ENCODE measurements around the gene NR1H4.
"Not testable (repeated sequence)": the region's sequence is repeated elsewhere in the genome, so short reads cannot be mapped to it uniquely, and the experiment has no call there.

Gene NR1H4

DNA sequence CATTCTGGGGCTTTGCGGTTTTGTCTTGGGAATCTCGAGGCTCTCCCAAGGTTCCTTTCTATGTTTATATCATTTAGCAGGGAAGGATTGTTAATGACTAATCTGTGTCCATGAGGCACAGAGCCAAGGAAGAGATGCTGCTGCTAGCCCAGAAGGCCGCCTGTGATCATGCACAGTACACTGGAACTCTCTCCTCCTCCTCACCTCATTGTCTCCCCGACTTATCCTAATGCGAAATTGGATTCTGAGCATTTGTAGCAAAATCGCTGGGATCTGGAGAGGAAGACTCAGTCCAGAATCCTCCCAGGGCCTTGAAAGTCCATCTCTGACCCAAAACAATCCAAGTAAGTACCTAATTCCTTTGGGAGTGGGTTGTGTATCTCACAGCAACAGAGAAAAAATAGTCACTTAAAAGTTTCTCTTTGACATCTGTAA is at the start of gene NR1H4:
Gene NR1H4, plus strand, starts transcription at position 151 of the 435 bp plus-strand sequence. CDS start 19,458 bp downstream, outside the sequence.
- no peak for DNase-seq

- no peak for DNase-seq
Measured at GRCh38 chr12:100426145-100426544, 47.5 kb upstream of the NR1H4 start.

- DNase-seq = no peak
Measured at GRCh38 chr12:100427078-100427477, 46.6 kb upstream of the NR1H4 start.

- DNase-seq = not testable (repeated sequence)
Measured at GRCh38 chr12:100430251-100430650, 43.4 kb upstream of the NR1H4 start.

- DNase-seq = no peak
Measured at GRCh38 chr12:100433701-100434100, 40.0 kb upstream of the NR1H4 start.

DNA sequence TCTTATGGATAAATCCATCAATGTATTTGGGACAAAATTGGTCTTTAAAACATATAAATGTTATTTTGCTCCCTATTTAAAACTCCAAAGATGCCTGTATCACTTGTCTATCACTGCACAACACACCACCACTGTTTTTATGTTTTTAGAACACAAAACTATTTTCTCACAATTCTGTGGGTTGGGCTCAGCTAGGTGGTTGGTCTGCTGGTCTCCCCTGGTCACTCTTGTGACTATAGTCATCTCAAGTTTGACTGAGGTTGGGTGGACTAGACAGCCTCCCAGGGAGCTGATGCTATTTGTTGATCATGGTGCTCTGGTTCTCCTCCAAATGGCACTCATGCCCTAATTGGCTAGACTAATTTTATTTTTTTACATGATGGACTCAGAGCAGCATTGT is 39.5 kb upstream of the NR1H4 start:
- DNase-seq = no peak

- DNase-seq = no peak
Measured at GRCh38 chr12:100435957-100436356, 37.7 kb upstream of the NR1H4 start.

GRCh38 chr12:100437038-100437841 is 36.4 kb upstream of the NR1H4 start:
- no peak for DNase-seq

GRCh38 chr12:100439797-100440196 is 33.9 kb upstream of the NR1H4 start:
- no peak for DNase-seq

GRCh38 chr12:100442403-100442802 is 31.3 kb upstream of the NR1H4 start:
- no peak for DNase-seq

- no peak for DNase-seq
Measured at GRCh38 chr12:100443434-100443833, 30.2 kb upstream of the NR1H4 start.

DNA sequence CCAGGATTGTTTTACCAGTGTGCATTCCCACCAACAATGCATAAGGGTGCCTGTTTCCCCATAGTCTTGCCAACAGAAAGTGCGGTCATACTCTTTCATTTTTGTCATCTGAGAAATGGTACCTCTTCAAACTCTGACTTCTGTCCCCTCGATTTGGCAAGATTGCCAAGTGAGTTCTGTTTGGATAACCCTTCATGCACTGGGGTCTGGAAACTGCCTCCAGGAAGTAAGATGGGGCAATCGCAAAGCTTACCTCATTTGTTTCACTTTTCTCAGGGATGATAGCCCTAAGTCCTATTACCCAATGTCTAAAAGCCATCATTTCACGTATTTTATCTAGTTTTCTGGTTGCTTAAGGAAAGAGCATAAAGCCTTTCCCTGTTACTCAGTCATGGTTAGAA is 28.6 kb upstream of the NR1H4 start:
- no peak for DNase-seq

GRCh38 chr12:100447381-100447780 is 26.3 kb upstream of the NR1H4 start:
- no peak for DNase-seq

- no peak for DNase-seq
Measured at GRCh38 chr12:100448656-100449055, 25.0 kb upstream of the NR1H4 start.

DNA sequence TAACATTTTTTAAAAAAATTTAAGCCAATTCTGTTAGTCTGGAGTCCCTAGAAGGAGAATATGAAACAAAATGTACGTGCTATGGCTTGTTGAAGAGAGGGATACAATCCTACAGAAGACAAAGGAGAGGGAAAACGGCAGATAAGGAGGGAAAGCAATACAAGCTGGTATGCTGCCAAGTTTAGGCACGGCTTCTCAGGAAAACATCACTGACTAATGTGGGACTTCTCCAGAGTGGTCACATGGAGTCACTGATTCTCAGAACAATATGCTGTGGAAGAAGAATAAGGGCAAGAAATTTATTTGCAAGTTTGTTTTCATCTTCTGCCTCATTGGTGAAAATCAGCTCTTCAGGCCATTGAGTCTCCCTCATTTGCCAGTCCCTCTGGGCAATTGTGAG is 22.9 kb upstream of the NR1H4 start:
- DNase-seq = no peak

- DNase-seq = no peak
Measured at GRCh38 chr12:100453951-100454350, 19.7 kb upstream of the NR1H4 start.

GRCh38 chr12:100455896-100456295 is 17.8 kb upstream of the NR1H4 start:
- no peak for DNase-seq

DNA sequence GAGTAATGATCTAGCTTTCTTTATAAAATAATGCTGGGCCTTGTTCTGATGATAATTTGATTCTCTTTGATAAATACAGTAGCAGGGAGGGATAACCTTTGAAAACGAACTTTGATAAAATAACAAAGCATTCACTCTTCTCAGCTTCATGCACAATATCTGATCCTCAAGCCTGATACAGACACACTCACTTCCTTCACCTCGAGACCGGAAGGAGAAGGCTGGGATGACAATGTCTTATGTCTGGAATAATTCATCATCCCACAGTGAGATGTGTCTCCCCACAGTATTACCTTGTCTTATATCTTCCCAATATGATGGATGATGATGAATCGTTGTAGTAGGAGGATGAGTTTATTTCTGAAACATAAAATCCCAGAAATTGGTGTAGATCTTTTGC is 15.5 kb upstream of the NR1H4 start:
- no peak for DNase-seq

DNA sequence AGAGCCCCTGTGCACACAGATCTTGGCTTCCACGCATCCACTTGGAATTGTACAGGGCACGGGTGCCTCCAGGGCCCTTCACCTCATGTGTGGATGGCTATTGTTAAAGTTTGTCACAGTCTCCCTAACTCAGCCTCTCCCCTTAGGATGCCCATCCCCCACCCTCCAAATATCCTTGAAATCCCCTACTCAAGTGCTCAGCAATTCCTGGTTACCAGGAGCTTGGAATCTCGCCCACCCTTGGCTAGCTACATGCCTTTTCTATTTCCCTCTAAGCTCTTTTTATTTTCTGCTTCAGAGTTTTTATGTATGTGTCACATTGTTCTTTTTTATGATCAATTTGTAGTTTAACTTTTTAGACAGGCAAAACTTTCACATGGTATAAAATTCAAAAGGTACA is 13.0 kb upstream of the NR1H4 start:
- no peak for DNase-seq

DNA sequence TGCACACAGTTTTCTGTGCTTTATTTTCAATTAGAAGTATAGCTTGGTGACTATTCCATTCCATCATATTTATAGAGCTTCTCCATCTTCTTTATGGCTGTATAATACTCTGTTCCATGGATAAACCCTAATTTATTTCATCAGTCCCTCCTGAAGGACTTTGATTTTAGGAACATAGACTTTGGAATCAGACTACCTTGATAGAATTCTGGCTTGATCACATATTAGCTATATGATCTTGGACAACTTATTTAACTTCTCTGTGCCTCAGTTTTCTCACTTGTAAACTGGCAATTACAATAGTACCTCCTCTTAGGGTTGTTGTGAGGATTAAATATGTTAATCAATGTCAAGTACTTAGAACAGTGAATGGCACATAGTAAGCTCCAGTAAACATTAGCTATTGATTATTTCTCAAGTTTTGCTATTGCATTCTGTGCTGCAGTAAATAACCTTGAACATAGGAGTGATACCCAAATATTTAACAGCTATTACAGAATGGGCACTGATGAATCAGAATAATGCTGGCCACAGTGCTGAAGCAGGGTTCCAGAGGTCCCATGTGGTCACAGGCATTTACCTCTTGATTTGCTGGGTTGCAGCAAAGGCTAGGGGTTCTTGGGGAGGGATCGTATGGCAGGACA is 12.2 kb upstream of the NR1H4 start:
- no peak for DNase-seq

DNA sequence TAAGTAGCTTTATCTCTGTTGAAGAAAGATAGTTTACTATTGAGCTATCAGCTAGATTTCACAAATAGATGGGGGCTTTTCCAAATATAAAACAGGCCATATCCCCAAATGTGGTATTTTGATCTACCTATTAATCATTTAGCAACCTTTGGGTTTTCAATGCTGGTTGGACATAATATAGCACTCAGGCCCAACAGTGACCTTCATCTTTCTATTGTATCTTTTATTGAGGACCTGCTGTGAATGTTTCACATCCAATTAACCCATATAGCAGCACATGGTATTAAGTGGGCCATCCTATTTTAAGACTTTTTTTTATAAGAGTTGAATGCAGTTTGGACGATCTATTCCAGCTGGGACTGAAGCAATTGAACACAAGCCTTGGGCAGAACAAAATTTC is 10.0 kb upstream of the NR1H4 start:
- DNase-seq = no peak

DNA sequence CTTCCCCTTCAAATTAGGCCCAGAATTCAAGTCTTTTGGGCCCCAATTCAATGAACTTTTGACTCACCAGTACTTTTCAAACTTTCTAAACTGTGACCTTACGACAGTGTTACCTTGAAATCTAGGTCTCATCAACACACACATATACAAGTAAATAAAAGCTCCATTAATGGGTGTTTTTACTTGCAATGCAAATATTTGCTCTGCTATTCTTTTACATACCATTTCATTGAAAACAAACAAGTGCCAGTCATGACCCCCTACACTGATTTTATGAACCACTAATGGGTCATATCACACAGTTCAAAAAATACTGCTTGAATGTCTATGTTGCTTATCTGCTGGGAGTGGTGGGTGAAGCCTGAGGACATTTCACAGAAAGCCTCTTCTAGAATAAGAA is 9.1 kb upstream of the NR1H4 start:
- DNase-seq = no peak

DNA sequence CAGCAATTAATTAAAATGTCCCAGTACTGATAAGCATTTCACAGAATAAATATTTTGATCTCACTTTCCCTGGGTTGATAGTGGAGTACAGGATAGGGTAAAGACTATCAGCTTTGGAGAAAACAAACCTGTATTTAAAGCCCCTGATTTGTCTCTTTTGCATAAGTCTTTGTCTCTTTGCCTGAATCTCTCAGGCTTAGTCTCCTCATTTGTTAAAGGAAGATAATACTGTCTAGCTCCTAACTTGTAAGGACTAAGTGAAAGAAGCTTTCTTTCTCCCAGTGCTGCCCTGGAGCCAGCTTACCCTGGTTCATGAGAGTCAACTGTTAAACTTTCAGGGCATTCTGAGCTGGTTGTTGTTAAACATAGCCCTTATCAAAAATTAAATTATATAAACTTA is 5.5 kb upstream of the NR1H4 start:
- no peak for DNase-seq

- DNase-seq = no peak
Measured at GRCh38 chr12:100472325-100472724, 1.3 kb upstream of the NR1H4 start.
